NCI-H2227 (cell line): ENCODE measurements around the gene CKS2.

ENCODE experiments used
- DNase-seq: peaks from one replicate; lab custom pipeline; 2025; ENCODE audit not compliant: unreplicated experiment; lab: John Stamatoyannopoulos, UW

Gene CKS2

DNA sequence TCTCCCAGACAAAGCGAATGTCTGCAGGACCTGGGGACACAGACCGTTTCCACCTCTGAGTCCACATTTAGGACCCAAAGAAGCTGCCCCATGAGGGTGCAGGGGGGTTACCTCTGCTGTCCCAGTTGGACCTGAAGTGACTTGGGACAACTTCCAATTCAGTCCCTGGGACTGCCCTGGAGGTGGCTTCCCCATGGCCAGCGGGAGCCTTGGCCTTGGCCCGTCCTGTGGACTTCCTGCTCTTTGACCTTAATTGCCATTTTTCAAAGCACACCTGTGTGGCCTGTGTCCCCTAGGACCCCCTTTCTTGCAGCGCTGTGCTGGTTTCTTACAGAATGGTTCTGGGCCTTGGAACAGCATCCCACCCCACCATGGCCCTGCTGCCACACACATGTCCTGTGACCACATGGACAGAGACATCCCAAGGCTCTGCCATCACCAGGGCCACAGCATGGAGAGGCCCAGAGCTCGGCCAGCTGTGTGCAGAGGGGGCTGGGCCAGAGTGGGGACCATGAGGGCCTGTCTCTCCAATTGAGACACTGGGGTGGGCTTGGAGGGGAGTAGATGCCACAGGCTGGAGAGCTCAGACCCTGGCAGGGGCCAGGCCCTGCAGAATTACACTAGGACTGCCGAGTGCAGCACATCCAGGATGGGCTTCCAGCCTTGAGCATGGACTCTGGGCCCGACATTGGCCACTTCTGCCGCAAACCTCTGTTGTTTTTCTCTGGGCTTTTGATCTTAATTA is 53.1 kb downstream of the CKS2 start:
- DNase-seq: no peak

- no peak for DNase-seq
Observed at GRCh38 chr9:89364666-89365531, 53.9 kb downstream of the CKS2 start.

GRCh38 chr9:89365532-89365912 is 54.5 kb downstream of the CKS2 start:
- DNase-seq: no peak
